HL-60 (cell line): ENCODE data around the gene LHX2.

Experiments
- DNase-seq, 2 experiments: peaks; one replicate each; pipeline ENCODE4 v3.0.0-alpha.2; 2010 to 2020; ENCODE audit warnings: low read depth in 1 of 2, low spot score in 1 of 2
- H3K27ac ChIP-seq: fragments of 250-450 bp; sonication (Bioruptor Pico); replicated peaks from 2 replicates; pipeline ENCODE4 v1.5.1; 2020; ENCODE audit warnings: mild to moderate bottlenecking, moderate library complexity
- H3K27me3 ChIP-seq: fragments of 250-450 bp; sonication (Bioruptor Pico); 2 replicates; pipeline ENCODE4 v1.5.1; 2021; ENCODE audit warnings: mild to moderate bottlenecking, moderate library complexity; ENCODE audit not compliant: insufficient read depth, poor library complexity, severe bottlenecking
- H3K4me3 ChIP-seq: replicated peaks from 2 replicates; pipeline ENCODE4 v1.5.1; 2011; ENCODE audit warnings: mild to moderate bottlenecking, control low read depth, low read length; ENCODE audit not compliant: insufficient read depth
- GABPA ChIP-seq: IDR thresholded peaks from 2 replicates; pipeline ENCODE4 v1.6.1; 2012; ENCODE audit warnings: low read depth
- POLR2AphosphoS5 ChIP-seq: IDR thresholded peaks from 2 replicates; pipeline ENCODE4 v1.6.1; 2012; ENCODE audit warnings: low read depth
- SPI1 ChIP-seq: IDR thresholded peaks from 2 replicates; pipeline ENCODE4 v1.6.1; 2012; ENCODE audit warnings: low read depth, mild to moderate bottlenecking, borderline replicate concordance
- TF ChIP-seq, protein P1 (sequence below): IDR thresholded peaks from one replicate; pipeline ENCODE4 v1.5.1; 2011; ENCODE audit warnings: low read length, control low read depth, inconsistent platforms; ENCODE audit not compliant: insufficient read depth
- TF ChIP-seq, protein P2 (sequence below): IDR thresholded peaks from 2 replicates; pipeline ENCODE4 v1.6.1; 2012; ENCODE audit warnings: low read depth; ENCODE audit not compliant: insufficient replicate concordance

Gene LHX2

DNA sequence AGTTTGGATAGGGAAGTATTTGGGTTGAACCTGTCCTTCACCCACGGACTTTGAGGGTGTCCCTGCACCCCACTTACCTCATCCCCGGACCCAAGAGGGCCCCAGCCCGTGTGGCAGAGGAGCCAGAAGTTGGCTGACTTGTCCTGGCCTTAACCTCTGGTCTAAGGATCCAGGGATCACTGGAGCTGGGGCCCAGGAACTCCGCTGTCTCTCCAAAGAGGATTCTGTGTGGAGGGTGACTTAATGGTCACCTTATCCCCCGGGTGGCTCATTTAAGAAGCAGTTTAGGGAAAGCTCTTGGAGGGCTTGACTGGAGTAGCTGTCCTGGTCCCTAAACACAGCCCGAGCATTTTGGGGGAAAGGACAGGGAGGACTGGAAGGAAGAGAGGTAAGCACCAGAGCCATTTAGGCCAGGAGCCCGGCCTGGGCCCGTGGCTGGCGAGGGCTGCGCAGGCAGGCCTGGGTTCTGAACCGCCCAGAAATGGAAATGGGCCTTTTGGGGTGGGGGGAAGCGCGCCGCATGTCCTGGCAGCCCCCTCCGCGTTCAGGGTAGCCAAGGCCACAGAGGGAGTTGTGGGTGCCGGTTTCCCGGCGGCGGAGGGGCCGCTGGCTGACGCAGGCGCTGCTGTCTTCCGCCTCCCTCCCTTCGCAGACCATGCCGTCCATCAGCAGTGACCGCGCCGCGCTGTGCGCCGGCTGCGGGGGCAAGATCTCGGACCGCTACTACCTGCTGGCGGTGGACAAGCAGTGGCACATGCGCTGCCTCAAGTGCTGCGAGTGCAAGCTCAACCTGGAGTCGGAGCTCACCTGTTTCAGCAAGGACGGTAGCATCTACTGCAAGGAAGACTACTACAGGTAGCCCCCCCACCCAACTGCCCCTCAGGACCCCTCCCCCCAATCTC is 2.0 kb downstream of the LHX2 start:
- H3K4me3 ChIP-seq, result no peak overlapping the region
- TF ChIP-seq SPI1, result no peak
- TF ChIP-seq, protein P1, sequence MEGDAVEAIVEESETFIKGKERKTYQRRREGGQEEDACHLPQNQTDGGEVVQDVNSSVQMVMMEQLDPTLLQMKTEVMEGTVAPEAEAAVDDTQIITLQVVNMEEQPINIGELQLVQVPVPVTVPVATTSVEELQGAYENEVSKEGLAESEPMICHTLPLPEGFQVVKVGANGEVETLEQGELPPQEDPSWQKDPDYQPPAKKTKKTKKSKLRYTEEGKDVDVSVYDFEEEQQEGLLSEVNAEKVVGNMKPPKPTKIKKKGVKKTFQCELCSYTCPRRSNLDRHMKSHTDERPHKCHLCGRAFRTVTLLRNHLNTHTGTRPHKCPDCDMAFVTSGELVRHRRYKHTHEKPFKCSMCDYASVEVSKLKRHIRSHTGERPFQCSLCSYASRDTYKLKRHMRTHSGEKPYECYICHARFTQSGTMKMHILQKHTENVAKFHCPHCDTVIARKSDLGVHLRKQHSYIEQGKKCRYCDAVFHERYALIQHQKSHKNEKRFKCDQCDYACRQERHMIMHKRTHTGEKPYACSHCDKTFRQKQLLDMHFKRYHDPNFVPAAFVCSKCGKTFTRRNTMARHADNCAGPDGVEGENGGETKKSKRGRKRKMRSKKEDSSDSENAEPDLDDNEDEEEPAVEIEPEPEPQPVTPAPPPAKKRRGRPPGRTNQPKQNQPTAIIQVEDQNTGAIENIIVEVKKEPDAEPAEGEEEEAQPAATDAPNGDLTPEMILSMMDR, result no peak
- H3K27ac ChIP-seq, result no peak overlapping the region
- no peak for DNase-seq
- peaks cover 90% of the 10 kb centered on the region for H3K27me3 ChIP-seq

DNA sequence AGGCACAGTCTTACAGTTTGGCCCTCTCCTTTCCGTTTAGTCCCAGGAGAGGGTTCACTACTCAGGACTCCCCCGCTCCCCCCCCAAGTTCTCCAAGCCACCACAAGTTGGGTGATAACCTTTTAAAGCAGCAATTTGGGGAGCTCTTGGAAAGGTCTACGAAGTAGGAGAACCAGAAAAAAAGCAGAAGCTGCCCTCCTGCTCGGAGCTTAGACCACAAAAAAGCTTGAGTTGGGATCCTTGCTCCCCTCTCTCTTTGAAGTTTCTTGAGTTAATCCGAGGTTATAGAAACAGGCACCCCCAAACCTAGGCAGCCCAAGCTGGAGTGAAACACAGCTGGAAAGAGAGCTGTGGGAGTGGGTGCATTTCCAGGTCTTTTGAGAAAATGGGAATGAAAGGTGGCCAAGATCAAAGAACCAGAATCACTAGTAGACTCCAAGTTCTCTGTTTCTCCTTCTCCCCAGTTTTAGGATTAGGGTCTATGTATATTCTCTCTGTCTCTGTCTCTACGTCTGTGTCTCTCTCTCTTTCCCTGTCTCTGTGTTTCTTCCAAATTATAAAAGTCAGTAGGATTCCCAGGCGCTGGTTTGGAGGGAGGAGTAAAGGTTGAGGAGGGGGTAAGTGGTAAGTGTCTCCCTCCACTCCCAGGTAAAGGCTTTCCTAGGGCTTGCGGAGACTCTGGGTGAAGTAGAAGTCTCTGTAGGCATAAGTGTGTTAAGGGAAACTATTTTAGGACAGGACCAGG is 2.8 kb downstream of the LHX2 start:
- no peak overlapping the region for H3K4me3 ChIP-seq
- no peak overlapping the region for H3K27ac ChIP-seq
- H3K27me3 ChIP-seq, result peaks cover 90% of the 10 kb centered on the region
- TF ChIP-seq, protein P2, sequence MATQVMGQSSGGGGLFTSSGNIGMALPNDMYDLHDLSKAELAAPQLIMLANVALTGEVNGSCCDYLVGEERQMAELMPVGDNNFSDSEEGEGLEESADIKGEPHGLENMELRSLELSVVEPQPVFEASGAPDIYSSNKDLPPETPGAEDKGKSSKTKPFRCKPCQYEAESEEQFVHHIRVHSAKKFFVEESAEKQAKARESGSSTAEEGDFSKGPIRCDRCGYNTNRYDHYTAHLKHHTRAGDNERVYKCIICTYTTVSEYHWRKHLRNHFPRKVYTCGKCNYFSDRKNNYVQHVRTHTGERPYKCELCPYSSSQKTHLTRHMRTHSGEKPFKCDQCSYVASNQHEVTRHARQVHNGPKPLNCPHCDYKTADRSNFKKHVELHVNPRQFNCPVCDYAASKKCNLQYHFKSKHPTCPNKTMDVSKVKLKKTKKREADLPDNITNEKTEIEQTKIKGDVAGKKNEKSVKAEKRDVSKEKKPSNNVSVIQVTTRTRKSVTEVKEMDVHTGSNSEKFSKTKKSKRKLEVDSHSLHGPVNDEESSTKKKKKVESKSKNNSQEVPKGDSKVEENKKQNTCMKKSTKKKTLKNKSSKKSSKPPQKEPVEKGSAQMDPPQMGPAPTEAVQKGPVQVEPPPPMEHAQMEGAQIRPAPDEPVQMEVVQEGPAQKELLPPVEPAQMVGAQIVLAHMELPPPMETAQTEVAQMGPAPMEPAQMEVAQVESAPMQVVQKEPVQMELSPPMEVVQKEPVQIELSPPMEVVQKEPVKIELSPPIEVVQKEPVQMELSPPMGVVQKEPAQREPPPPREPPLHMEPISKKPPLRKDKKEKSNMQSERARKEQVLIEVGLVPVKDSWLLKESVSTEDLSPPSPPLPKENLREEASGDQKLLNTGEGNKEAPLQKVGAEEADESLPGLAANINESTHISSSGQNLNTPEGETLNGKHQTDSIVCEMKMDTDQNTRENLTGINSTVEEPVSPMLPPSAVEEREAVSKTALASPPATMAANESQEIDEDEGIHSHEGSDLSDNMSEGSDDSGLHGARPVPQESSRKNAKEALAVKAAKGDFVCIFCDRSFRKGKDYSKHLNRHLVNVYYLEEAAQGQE, result no peak
- TF ChIP-seq, protein P1, result no peak
- DNase-seq, result no peak

DNA sequence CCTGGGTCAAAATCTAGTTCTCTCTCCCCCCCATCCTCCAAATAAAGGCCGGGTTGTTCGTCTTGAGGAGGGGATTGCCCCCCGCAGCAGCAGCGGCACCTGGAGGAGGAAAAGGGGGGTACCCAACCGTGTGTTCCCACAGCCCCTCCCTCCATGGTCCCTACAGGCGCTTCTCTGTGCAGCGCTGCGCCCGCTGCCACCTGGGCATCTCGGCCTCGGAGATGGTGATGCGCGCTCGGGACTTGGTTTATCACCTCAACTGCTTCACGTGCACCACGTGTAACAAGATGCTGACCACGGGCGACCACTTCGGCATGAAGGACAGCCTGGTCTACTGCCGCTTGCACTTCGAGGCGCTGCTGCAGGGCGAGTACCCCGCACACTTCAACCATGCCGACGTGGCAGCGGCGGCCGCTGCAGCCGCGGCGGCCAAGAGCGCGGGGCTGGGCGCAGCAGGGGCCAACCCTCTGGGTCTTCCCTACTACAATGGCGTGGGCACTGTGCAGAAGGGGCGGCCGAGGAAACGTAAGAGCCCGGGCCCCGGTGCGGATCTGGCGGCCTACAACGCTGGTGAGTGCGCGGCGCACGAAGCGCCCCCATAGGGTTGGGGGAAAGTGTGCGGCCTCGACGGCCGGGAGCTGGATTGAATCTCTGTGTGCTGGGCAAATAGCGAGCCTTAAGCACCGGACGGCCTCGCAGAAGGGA is 3.5 kb downstream of the LHX2 start:
- no peak overlapping the region for H3K27ac ChIP-seq
- no peak for DNase-seq
- peaks cover 90% of the 10 kb centered on the region for H3K27me3 ChIP-seq
- TF ChIP-seq, protein P1, result no peak
- TF ChIP-seq SPI1, result no peak
- TF ChIP-seq POLR2AphosphoS5, result no peak
- TF ChIP-seq, protein P2, result no peak
- no peak for TF ChIP-seq GABPA
- H3K4me3 ChIP-seq, result no peak overlapping the region
